ENCODE results near the gene MAML3. TPM values are rescaled to one million over a fixed set of nuclear protein-coding genes. Genes with fewer than 3 reads are reported as not detected.

The MAML3 gene
- total and polyA plus RNA-seq, 3 experiments from 2014 or later, result 0.44 to 0.57 (median 0.52) TPM

- DNase-seq, result no peak
- Histone ChIP-seq H3K4me3 (ENCODE audit: low read length) (no peak overlapping the region), H3K4me1 (ENCODE audit: insufficient read depth, low read length) (no peaks in the 10 kb centered on the region), H3K27ac (ENCODE audit: low read depth, low read length) (no peak overlapping the region), H3K36me3 (ENCODE audit: insufficient read depth, low read length) (no peaks in the 10 kb centered on the region), H3K27me3 (ENCODE audit: insufficient read depth, low read length, poor library complexity, severe bottlenecking) (no peaks in the 10 kb centered on the region), H3K9me3 (ENCODE audit: low read length) (no peaks in the 10 kb centered on the region)
- ChIA-PET POLR2A (no interaction called here), CTCF (no interaction called here)
- Mint-ChIP-seq H3K27ac (no peak overlapping the region), H3K4me1 (no peaks in the 10 kb centered on the region), H3K9me3 (peaks cover 0 to 11% (median 2%) of the 10 kb centered on the region in 5 donors), H3K4me3 (no peak overlapping the region), H3K36me3 (no peaks in the 10 kb centered on the region), H3K27me3 (peaks cover 1 to 7% of the 10 kb centered on the region in 2 donors)
Observed at GRCh38 chr4:139912445-139912844, 241.5 kb downstream of the MAML3 start.

DNA sequence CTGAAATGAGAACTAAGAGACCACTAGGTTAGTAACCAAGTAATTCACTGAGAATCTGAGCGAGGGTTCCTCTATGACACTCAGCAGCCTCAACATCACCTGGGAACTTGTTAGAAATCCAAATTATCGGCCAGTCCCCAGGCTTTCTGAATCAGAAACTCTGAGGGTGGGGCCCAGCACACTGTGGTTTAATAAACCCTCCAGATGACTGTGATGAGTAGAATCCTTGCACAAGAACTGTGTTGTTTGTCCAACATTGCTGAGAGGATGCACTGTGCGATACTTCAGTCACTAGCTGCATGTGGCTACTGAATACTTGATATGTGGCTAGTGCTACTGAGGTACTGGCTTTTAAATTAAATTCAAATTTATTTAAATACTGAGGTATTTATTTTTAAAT lies 243.9 kb downstream of the MAML3 start:
- Mint-ChIP-seq H3K4me3 (no peak overlapping the region), H3K4me1 (no peaks in the 10 kb centered on the region), H3K9me3 (peaks cover 0 to 16% (median 5%) of the 10 kb centered on the region in 5 donors), H3K27me3 (peaks cover 1 to 7% of the 10 kb centered on the region in 2 donors), H3K27ac (no peak overlapping the region), H3K36me3 (peaks cover 0 to 4% (median 0%) of the 10 kb centered on the region in 3 donors)
- Histone ChIP-seq H3K4me3 (ENCODE audit: low read length) (no peak overlapping the region), H3K36me3 (ENCODE audit: insufficient read depth, low read length) (no peaks in the 10 kb centered on the region), H3K9me3 (ENCODE audit: low read length) (no peaks in the 10 kb centered on the region), H3K4me1 (ENCODE audit: insufficient read depth, low read length) (no peaks in the 10 kb centered on the region), H3K27ac (ENCODE audit: low read depth, low read length) (no peak overlapping the region), H3K27me3 (ENCODE audit: insufficient read depth, low read length, poor library complexity, severe bottlenecking) (no peaks in the 10 kb centered on the region)
- DNase-seq, result no peak
- ChIA-PET CTCF (no interaction called here), POLR2A (no interaction called here)

GRCh38 chr4:139908636-139909437 lies 245.1 kb downstream of the MAML3 start:
- Histone ChIP-seq H3K27me3 (ENCODE audit: insufficient read depth, low read length, poor library complexity, severe bottlenecking) (no peaks in the 10 kb centered on the region), H3K9me3 (ENCODE audit: low read length) (no peaks in the 10 kb centered on the region), H3K4me3 (ENCODE audit: low read length) (no peak overlapping the region), H3K36me3 (ENCODE audit: insufficient read depth, low read length) (no peaks in the 10 kb centered on the region), H3K27ac (ENCODE audit: low read depth, low read length) (no peak overlapping the region), H3K4me1 (ENCODE audit: insufficient read depth, low read length) (no peaks in the 10 kb centered on the region)
- CTCF ChIA-PET, result no interaction called here
- H3K27ac Mint-ChIP-seq, result no peak overlapping the region
- peaks cover 1 to 7% of the 10 kb centered on the region in 2 donors for H3K27me3 Mint-ChIP-seq
- DNase-seq, result no peak
- H3K9me3 Mint-ChIP-seq, result peaks cover 2 to 27% (median 6%) of the 10 kb centered on the region in 5 donors
- peaks cover 0 to 8% (median 0%) of the 10 kb centered on the region in 3 donors for H3K36me3 Mint-ChIP-seq
- no peaks in the 10 kb centered on the region for H3K4me1 Mint-ChIP-seq
- POLR2A ChIA-PET, result no interaction called here
- no peak overlapping the region for H3K4me3 Mint-ChIP-seq

DNA sequence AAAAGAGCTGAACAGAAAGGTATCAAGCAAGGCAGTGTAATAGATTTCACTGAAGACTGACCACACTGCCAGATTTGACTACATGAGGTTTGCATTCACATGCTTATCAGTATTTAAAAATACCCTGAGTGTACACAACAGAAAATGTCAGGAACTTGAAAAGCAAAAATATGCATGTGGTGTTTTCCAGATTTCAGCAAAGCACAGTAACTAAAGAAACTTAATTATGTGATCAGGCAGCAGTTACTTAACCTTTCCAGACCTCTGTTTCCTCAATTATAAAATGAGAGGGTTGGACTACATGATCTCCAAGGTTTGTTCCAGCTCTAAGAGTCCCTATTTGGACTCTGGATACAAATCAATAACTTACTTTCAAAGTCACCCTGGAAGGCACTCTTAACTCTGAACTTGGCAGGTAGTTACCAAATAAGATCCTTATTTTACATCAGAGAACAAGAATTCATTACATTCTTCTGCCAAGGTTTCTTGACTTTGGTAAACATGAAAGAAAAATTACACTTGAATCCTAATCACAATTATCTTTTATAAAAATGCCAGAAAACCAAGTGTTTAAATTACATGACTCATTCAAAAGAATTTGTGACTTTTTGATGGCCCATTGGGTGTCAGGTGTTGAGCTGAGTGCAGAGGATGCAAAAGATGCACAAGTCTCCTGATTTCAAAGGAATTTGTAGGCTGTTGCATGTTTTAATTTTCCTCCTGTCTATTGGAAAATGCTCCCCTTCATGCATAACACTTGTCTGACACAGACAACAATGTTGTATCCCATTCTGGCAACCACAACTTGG lies 246.8 kb downstream of the MAML3 start:
- Histone ChIP-seq H3K27me3 (ENCODE audit: insufficient read depth, low read length, poor library complexity, severe bottlenecking) (no peaks in the 10 kb centered on the region), H3K9me3 (ENCODE audit: low read length) (no peaks in the 10 kb centered on the region), H3K27ac (ENCODE audit: low read depth, low read length) (no peak overlapping the region), H3K4me3 (ENCODE audit: low read length) (no peak overlapping the region), H3K36me3 (ENCODE audit: insufficient read depth, low read length) (no peaks in the 10 kb centered on the region), H3K4me1 (ENCODE audit: insufficient read depth, low read length) (no peaks in the 10 kb centered on the region)
- POLR2A ChIA-PET, result no interaction called here
- no peak overlapping the region for H3K4me3 Mint-ChIP-seq
- no peak for DNase-seq
- no peaks in the 10 kb centered on the region for H3K4me1 Mint-ChIP-seq
- peaks cover 2 to 35% (median 6%) of the 10 kb centered on the region in 5 donors for H3K9me3 Mint-ChIP-seq
- CTCF ChIA-PET, result no interaction called here
- no peak overlapping the region for H3K27ac Mint-ChIP-seq
- peaks cover 0 to 8% (median 0%) of the 10 kb centered on the region in 3 donors for H3K36me3 Mint-ChIP-seq
- peaks cover 0 to 4% of the 10 kb centered on the region in 2 donors for H3K27me3 Mint-ChIP-seq

DNA sequence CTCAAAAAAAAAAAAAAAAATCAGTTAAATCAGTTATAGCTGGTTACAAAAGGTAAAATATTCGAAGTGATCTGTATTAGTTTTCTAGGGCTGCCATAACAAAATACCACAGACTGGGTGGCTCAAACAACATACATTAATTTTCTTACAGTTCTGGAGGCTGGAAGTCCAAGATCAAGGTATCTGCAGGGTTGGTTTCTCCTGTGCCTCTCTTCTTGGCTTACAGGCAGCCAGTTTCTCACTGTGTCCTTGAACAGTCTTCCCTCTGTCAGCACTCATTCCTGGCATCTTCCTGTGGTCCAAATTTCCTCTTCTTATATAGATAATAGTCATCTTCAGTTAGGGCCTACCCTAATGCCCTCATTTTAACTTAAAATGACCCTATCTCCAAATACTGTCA lies 248.5 kb downstream of the MAML3 start:
- Mint-ChIP-seq H3K9me3 (peaks cover 2 to 38% (median 5%) of the 10 kb centered on the region in 5 donors), H3K4me1 (no peaks in the 10 kb centered on the region)
- no peak for DNase-seq

GRCh38 chr4:139904406-139904805 lies 249.6 kb downstream of the MAML3 start:
- H3K27ac Mint-ChIP-seq, result no peak overlapping the region

More for the DNA sequence above, 248.5 kb downstream of the MAML3 start:
- peaks cover 0 to 8% (median 0%) of the 10 kb centered on the region in 3 donors for H3K36me3 Mint-ChIP-seq
- H3K4me1 ChIP-seq (ENCODE audit: insufficient read depth, low read length), result no peaks in the 10 kb centered on the region
- no peaks in the 10 kb centered on the region for H3K36me3 ChIP-seq (ENCODE audit: insufficient read depth, low read length)
- no peak overlapping the region for H3K4me3 Mint-ChIP-seq
- H3K27me3 ChIP-seq (ENCODE audit: insufficient read depth, low read length, poor library complexity, severe bottlenecking), result no peaks in the 10 kb centered on the region
- H3K27me3 Mint-ChIP-seq, result no peaks in the 10 kb centered on the region
- ChIA-PET POLR2A (no interaction called here), CTCF (no interaction called here)
- H3K9me3 ChIP-seq (ENCODE audit: low read length), result no peaks in the 10 kb centered on the region
- no peak overlapping the region for H3K27ac ChIP-seq (ENCODE audit: low read depth, low read length)
- H3K27ac Mint-ChIP-seq, result no peak overlapping the region
- H3K4me3 ChIP-seq (ENCODE audit: low read length), result no peak overlapping the region

GRCh38 chr4:139903845-139904244 lies 250.1 kb downstream of the MAML3 start:
- Mint-ChIP-seq H3K4me1 (peaks cover 0 to under 1% (median 0%) of the 10 kb centered on the region in 3 donors), H3K27ac (no peak overlapping the region), H3K36me3 (peaks cover 0 to 8% (median 0%) of the 10 kb centered on the region in 3 donors), H3K4me3 (no peak overlapping the region), H3K27me3 (no peaks in the 10 kb centered on the region), H3K9me3 (peaks cover 2 to 36% (median 5%) of the 10 kb centered on the region in 5 donors)
- no peaks in the 10 kb centered on the region for H3K27me3 ChIP-seq (ENCODE audit: insufficient read depth, low read length, poor library complexity, severe bottlenecking)
- ChIA-PET CTCF (no interaction called here), POLR2A (no interaction called here)
- no peak for DNase-seq
- H3K9me3 ChIP-seq (ENCODE audit: low read length), result no peaks in the 10 kb centered on the region
- no peak overlapping the region for H3K27ac ChIP-seq (ENCODE audit: low read depth, low read length)
- H3K36me3 ChIP-seq (ENCODE audit: insufficient read depth, low read length), result no peaks in the 10 kb centered on the region
- no peak overlapping the region for H3K4me3 ChIP-seq (ENCODE audit: low read length)
- no peaks in the 10 kb centered on the region for H3K4me1 ChIP-seq (ENCODE audit: insufficient read depth, low read length)

More at GRCh38 chr4:139904406-139904805, 249.6 kb downstream of the MAML3 start:
- Histone ChIP-seq H3K4me3 (ENCODE audit: low read length) (no peak overlapping the region), H3K27ac (ENCODE audit: low read depth, low read length) (no peak overlapping the region), H3K27me3 (ENCODE audit: insufficient read depth, low read length, poor library complexity, severe bottlenecking) (no peaks in the 10 kb centered on the region), H3K4me1 (ENCODE audit: insufficient read depth, low read length) (no peaks in the 10 kb centered on the region), H3K9me3 (ENCODE audit: low read length) (no peaks in the 10 kb centered on the region), H3K36me3 (ENCODE audit: insufficient read depth, low read length) (no peaks in the 10 kb centered on the region)
- peaks cover 0 to 8% (median 0%) of the 10 kb centered on the region in 3 donors for H3K36me3 Mint-ChIP-seq
- H3K9me3 Mint-ChIP-seq, result peaks cover 2 to 36% (median 5%) of the 10 kb centered on the region in 5 donors
- ChIA-PET CTCF (no interaction called here), POLR2A (no interaction called here)
- DNase-seq, result no peak
- H3K4me1 Mint-ChIP-seq, result no peaks in the 10 kb centered on the region
- H3K4me3 Mint-ChIP-seq, result no peak overlapping the region
- no peaks in the 10 kb centered on the region for H3K27me3 Mint-ChIP-seq

Data from CD8-positive, alpha-beta memory T cell (primary cell).